Right forelimb (tissue), 1 donor: ENCODE data around the gene OPN1MW.
"Not testable (repeated sequence)": the region's sequence is repeated elsewhere in the genome, so short reads cannot be mapped to it uniquely, and the experiment has no call there.

Source experiments
- DNase-seq: peaks from one replicate; pipeline ENCODE4 v3.0.0-alpha.2; 2018

OPN1MW gene

GRCh38 chrX:154182296-154182695, at the start of gene OPN1MW:
Gene OPN1MW (plus strand): TSS chrX:154182596. CDS start chrX:154182678, 82 bp downstream.
- DNase-seq = not testable (repeated sequence)

- no peak for DNase-seq
These were observed 46.8 kb upstream of the OPN1MW start for GRCh38 chrX:154135458-154136229.

DNA sequence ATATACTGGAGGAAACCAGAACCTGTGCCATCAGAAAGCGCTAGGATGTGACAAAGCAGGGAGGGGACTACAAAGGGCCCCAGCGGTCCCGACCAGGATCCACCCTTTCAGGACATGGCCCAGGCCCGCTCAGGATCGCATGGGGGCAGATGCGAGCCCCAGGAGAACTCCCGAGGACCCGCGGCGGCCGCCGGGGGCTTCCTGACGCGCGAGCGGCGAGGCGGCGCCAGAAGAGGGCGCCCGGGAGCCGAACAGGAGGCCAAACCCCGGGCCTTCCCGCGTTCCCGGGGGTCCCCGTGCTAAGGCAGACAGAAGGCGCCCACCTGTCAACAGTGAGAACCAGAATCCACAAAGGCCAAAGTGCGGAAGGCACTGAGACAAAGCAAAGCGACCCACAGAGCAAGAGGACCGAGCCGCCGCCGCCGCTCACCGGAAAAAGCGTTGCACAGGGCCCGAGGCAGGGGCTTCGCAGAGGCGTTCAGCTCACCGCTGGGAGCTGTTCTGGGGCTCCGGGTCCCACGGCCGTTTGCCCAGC, 45.7 kb upstream of the OPN1MW start:
- DNase-seq = peak; percentile 79

GRCh38 chrX:154138857-154139256, 43.5 kb upstream of the OPN1MW start:
- no peak for DNase-seq

DNA sequence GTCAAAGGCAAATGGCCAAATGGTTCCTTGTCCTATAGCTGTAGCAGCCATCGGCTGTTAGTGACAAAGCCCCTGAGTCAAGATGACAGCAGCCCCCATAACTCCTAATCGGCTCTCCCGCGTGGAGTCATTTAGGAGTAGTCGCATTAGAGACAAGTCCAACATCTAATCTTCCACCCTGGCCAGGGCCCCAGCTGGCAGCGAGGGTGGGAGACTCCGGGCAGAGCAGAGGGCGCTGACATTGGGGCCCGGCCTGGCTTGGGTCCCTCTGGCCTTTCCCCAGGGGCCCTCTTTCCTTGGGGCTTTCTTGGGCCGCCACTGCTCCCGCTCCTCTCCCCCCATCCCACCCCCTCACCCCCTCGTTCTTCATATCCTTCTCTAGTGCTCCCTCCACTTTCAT, 42.2 kb upstream of the OPN1MW start:
- DNase-seq = no peak

GRCh38 chrX:154140742-154141141, 41.7 kb upstream of the OPN1MW start:
- no peak for DNase-seq

- DNase-seq = no peak
These were observed 40.0 kb upstream of the OPN1MW start for GRCh38 chrX:154142386-154142785.

DNA sequence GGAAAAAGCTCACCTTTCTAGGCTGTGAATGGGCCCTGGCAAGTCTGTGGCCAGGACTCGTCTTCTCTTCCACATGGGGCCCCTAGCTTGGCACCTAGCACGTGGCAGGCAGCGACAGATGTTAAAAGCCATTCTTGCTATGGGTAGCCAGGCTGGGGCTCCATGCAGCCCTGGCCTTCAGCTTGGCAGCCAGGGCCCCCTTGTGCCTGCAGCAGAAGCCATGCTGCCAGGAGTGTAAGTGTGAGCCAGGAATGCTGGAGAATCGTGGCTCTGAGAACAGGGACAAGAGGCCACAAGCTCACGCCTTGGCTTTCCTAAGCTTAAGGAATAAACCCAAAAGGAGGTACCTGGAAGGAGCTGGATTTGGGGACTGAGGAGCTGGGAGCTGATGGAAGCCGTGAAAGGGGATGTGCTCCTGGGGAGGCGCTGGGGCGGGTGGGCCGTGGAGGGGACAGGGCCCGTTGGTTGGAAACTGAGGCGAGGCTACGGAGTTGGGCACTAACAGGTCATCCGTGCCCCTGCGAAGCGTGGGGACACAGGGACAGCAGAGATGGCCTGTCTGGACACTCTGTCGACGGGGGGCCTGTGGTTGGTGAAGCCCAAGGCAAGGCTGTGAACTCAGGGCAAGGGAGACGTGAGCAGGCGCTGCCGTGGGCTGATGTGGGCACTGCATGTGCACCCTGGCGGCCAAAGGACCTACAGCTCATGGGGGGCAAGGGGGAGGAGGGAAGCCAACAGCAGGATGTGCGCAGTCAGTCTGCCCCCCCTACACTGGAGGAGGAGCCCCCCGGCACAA, 39.2 kb upstream of the OPN1MW start:
- DNase-seq = no peak

- not testable (repeated sequence) for DNase-seq
These were observed 38.4 kb upstream of the OPN1MW start, which contains the start of gene OPN1LW for GRCh38 chrX:154144010-154144409. Gene OPN1LW (plus strand): TSS chrX:154144243. CDS start chrX:154144284, 41 bp downstream.

- DNase-seq = not testable (repeated sequence)
These were observed 31.4 kb upstream of the OPN1MW start for GRCh38 chrX:154151030-154151429.

DNA sequence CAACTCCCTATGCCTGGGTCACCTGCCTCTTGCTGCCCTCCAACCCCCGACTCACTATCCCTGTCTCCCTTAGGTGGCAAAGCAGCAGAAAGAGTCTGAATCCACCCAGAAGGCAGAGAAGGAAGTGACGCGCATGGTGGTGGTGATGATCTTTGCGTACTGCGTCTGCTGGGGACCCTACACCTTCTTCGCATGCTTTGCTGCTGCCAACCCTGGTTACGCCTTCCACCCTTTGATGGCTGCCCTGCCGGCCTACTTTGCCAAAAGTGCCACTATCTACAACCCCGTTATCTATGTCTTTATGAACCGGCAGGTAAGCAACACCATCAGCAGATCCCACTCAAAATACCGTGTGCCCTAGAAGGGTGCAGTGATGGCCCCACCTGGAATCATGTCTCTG, 26.2 kb upstream of the OPN1MW start:
- DNase-seq = not testable (repeated sequence)

DNA sequence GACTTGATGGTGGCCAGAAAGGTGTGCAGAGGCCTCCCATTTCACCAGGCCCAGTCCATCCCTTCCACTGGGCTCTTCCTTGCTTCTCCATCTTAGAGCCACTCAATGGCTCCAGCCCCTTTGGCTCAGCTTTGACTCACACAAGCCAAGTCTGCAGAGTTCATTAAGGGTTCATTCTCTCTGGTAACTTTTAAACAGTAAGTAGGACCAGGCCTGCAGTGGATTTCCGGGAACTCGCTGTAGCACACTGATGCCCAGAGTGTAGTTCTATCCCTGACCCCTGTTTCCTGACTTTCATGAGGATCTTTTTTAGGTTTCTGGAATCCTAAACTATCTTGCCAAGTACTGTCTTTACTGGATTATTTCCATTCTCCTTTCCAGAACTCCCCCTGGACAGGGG, 25.2 kb upstream of the OPN1MW start:
- DNase-seq = not testable (repeated sequence)

DNA sequence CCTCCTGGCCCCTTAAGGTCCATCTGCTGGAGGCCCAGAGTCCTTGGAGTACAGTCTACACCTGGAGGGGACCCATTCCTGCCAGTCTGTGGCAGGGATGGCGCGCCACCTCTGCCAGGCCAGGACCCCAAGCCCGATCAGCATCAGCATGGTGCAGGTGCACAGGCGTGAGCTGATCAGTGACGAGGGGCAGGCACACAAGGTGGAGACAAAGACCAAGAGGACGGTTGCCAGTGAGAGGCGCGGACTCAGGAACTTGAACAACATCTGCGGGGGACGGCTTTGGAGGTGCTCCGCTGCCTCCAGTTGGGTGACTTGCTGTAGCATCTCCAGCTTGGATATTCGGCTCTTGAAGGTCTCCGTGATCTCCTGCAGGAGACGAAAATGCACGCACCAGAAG, 23.1 kb upstream of the OPN1MW start:
- DNase-seq = not testable (repeated sequence)

DNA sequence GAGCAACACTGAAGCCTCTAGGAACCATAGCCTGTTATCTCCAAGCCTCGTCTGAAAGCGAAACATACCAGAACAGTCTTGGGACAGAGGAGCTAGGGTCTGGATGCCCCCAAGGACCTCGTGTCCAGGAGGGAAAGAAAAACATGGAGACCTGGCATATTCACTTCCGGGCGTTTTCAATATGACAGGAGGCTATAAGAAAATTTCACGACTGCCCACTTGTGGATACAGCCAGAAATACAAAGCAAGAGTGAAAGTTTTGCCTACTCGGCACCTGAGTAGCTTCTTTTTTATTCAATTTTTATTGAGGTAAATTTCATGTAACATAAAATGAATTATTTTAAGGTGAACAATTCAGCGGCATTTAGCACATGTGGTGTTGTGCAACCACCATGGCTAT, 17.5 kb upstream of the OPN1MW start:
- not testable (repeated sequence) for DNase-seq

GRCh38 chrX:154168384-154168783, 14.0 kb upstream of the OPN1MW start:
- DNase-seq = not testable (repeated sequence)

DNA sequence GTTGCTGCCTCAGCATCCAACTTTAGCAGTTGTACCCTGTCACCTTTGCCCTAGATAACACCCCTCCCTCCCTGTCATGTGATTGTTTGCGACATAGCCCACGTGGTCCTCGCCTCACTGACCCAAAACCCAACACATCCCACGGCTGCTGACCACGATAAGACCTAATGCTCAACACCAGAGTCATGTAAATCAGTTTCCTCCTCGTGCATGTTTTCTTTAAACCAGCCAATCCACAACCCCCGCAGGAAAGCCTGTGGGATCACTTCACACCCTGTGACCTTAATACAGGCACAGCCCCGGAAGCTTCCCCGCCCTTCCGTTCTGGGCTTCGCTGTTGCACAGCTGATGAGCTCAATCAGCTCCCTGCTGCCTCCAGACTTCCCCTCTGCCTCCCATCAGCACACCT, 9.9 kb upstream of the OPN1MW start:
- DNase-seq = not testable (repeated sequence)

DNA sequence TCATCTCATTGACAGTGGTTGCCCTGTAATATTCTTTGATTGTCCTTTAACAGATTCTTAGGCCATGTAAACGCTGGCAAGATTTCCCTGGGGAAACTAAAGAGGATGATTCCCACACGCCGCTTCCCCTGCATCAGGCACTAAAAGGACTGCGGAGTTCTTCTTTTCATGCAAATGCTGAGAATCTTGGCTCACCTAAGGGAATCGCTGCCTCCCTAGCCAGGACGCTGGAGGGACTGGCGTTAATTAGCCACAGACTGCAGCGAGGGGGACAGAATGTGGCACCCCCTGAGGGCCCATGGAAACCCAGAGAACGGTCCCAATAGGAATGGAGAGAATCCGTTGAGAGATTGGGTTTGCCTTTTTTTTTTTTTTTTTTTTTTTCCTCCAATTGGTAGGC, 8.0 kb upstream of the OPN1MW start:
- DNase-seq = not testable (repeated sequence)

DNA sequence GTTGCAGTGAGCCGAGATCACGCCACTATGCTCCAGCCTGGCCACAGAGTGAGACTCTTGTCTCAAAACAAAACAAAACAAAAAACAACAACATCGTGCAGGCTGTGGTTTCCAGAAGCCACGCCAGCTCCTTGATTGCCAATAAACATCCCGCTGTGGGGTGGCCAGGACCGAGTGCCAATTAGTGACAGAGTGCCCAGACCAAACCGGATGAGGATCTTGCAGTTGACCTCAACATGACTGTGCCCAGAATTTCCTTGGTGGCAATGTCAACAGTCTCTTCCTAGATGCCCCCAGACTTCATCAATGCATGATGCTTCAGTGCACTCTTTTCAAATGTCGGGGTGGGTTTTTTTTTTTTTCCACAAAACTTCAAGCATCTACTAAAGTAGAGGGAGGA, 1.4 kb downstream of the OPN1MW start:
- DNase-seq = not testable (repeated sequence)

- DNase-seq = not testable (repeated sequence)
These were observed 10.4 kb downstream of the OPN1MW start for GRCh38 chrX:154192846-154193245.

DNA sequence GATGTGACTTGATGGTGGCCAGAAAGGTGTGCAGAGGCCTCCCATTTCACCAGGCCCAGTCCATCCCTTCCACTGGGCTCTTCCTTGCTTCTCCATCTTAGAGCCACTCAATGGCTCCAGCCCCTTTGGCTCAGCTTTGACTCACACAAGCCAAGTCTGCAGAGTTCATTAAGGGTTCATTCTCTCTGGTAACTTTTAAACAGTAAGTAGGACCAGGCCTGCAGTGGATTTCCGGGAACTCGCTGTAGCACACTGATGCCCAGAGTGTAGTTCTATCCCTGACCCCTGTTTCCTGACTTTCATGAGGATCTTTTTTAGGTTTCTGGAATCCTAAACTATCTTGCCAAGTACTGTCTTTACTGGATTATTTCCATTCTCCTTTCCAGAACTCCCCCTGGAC, 11.9 kb downstream of the OPN1MW start:
- not testable (repeated sequence) for DNase-seq

- DNase-seq = not testable (repeated sequence)
These were observed 14.1 kb downstream of the OPN1MW start for GRCh38 chrX:154196466-154196865.

DNA sequence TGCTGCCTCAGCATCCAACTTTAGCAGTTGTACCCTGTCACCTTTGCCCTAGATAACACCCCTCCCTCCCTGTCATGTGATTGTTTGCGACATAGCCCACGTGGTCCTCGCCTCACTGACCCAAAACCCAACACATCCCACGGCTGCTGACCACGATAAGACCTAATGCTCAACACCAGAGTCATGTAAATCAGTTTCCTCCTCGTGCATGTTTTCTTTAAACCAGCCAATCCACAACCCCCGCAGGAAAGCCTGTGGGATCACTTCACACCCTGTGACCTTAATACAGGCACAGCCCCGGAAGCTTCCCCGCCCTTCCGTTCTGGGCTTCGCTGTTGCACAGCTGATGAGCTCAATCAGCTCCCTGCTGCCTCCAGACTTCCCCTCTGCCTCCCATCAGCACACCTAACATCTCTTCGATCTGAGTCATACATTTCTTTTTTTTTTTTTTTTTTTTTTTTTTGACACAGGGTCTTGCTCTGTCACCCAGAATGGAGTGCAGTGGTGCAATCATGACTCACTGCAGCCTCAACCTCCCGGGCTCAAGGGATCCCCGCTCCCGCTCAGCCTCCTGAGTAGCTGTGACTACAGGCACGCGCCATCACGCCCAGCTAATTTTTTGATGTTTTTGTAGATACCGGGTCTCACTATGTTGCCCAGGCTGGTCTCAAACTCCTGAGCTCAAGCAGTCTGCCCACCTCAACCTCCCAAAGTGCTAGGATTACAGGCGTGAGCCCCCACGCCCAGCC, 27.4 kb downstream of the OPN1MW start:
- DNase-seq = not testable (repeated sequence)

GRCh38 chrX:154211057-154211456, 28.7 kb downstream of the OPN1MW start:
- DNase-seq = not testable (repeated sequence)
